Measurements from ENCODE around the gene RAB40C.

Gene RAB40C, protein sequence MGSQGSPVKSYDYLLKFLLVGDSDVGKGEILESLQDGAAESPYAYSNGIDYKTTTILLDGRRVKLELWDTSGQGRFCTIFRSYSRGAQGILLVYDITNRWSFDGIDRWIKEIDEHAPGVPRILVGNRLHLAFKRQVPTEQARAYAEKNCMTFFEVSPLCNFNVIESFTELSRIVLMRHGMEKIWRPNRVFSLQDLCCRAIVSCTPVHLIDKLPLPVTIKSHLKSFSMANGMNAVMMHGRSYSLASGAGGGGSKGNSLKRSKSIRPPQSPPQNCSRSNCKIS

DNA sequence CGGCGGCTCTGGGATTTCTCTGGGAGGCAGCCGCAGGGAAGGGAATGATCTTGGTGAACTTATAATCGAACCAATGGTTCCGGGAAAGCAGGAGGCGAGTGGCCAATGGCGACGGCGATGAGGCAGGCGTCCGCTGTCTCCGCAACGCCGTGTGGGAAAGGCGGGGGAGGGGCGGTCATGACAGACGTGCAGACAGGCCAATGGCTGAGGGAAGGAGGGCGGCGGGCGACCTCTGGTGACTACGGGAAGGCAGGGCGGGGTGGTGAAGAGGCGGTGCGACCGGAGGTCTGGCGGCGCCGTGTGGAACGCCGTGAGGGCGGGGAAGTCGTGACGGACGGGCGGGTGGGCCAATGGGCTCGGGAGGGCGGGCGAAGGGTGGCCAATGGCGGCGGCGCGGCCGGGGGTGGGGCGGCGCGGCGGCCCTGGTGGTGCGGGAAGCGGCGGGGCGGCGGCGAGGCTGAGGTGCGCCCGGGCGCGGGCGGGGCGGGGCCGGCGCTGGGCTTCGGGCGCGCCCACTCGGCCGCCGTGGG is at the start of gene RAB40C:
TSS of gene RAB40C (plus strand) at position 409 of the 530 bp plus-strand sequence. CDS start 226 bp downstream, outside the sequence.
- DNase-seq, result peak; percentile 95

DNA sequence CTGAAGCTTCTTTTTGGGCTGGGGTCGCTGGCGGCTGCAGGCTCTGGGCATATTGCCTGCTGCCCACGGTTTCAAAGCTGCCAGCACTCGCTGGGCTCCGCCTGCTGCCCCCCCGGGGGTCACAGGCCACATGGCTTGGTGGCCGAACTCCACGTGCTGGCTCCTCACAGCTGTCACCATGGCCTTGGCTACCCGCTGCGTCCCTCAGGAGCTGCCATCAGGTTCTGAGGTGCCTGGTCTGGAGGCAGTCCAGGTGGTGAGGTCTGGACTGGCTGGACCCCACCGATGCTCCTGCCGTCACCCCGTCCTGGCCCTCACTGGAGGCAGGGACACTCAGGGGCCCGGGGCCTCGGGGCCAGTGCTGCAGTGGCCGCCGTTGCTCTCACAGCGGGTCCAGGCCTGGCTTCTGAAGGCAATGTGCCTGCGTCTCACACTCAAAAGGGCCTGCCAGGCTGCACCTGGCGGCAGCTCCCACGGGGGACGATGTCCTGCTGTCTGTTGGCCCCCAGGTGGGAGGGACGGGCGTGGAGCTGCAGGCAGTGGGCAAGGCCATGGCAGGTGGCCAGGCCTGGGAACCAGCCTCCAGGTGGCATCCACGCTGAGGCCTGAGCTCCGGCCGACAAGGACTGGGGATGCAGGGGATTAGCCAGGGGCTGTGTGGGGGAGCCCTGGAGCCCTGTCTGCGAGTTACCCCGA is 49.1 kb upstream of the RAB40C start:
- DNase-seq, result no peak

DNA sequence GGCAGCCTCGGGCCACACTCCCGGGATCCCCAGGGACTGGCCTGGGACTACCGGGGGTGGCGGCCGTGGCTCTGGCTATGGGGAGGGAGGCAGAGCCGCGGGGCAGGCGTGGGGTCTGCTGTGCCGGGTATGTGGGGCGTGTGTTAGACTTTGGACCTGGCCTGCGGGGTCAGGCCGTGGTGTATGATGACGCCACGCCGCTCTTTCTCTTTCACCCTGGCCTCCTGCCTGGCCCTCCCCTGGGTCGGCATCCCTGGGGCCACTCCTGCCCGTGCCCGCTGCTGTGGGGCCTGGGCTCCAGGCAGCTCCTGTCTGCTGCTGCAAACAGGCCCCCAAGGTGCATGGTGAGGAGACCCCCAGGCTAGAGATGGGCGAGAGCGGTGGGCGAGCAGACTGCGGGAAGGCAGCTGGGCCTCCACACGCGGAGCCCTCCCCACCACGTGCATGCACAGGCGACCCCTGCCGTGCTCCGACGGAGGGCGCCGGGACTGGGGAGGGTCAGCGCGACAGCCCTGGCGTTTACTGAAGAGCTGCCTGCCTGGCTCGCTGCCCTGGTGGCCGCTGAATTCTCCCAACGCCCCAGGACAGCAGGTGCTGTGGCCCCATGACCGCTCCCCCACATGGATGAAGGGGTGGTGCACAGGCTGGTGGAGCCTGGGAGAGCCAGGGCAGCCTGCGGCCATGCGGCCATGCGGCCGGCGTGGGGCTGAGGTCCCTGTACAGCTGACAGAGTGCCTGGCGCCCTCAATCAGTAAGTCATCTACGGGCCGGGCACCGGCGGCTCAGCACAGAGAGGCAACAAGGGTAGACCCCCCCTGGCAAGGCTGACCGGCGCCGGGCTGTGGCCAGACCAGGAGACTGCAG is 46.3 kb upstream of the RAB40C start:
- no peak for DNase-seq

DNA sequence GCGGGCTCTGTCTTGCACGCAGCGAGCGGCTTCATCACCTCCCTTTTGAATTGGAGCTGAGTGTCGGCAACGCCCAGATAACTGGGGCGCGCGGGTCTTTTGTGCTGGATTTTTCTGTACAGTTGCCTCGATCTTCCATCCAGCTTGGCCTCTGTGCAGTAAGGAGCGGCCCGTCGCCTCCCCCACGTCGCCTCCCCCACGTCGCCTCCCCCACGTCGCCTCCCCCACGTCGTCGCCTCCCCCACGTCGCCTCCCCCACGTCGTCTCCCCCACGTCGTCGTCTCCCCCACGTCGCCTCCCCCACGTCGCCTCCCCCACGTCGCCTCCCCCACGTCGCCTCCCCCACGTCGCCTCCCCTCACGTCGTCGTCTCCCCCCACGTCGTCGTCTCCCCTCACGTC is 45.3 kb upstream of the RAB40C start:
- DNase-seq, result no peak

DNA sequence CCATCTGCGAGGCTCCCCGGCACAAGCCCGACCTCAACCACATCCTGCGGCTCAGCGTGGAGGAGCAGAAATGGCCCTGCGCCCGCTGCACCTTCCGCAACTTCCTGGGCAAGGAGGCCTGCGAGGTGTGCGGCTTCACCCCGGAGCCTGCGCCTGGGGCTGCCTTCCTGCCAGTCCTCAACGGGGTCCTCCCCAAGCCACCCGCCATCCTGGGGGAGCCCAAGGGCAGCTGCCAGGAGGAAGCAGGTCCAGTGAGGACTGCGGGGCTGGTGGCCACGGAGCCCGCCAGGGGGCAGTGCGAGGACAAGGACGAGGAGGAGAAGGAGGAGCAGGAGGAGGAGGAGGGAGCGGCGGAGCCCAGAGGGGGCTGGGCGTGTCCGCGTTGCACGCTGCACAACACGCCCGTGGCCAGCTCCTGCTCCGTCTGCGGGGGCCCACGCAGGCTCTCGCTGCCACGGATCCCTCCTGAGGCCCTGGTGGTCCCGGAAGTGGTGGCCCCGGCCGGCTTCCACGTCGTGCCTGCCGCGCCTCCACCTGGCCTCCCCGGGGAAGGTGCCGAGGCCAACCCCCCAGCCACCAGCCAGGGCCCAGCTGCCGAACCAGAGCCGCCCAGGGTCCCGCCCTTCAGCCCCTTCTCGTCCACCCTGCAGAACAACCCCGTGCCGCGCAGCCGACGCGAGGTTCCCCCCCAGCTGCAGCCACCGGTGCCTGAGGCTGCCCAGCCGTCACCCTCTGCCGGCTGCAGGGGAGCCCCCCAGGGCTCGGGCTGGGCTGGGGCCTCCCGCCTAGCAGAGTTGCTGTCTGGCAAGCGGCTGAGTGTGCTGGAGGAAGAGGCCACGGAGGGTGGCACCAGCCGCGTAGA is 42.7 kb upstream of the RAB40C start:
- DNase-seq, result peak; percentile 43 to 72

DNA sequence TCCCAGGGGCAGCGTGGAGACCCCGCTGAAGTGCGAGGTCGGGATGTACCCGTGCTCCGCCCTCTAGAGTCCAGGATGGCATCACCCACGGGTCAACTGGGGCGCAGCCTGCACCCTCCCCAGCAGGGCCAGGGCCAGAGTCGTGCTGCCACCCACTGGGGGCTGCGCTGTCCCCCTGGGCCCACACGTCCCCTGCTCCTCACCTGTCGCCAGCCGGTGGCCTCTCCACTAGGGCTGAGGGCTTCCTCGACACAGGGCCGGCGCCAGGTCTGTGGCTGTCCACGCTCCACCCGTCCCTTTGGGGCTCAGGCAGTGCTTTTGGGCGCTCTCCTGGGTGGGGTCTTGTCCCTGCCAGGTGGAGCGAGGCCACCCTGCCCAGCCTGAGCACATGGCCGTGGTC is 41.3 kb upstream of the RAB40C start:
- DNase-seq, result no peak

DNA sequence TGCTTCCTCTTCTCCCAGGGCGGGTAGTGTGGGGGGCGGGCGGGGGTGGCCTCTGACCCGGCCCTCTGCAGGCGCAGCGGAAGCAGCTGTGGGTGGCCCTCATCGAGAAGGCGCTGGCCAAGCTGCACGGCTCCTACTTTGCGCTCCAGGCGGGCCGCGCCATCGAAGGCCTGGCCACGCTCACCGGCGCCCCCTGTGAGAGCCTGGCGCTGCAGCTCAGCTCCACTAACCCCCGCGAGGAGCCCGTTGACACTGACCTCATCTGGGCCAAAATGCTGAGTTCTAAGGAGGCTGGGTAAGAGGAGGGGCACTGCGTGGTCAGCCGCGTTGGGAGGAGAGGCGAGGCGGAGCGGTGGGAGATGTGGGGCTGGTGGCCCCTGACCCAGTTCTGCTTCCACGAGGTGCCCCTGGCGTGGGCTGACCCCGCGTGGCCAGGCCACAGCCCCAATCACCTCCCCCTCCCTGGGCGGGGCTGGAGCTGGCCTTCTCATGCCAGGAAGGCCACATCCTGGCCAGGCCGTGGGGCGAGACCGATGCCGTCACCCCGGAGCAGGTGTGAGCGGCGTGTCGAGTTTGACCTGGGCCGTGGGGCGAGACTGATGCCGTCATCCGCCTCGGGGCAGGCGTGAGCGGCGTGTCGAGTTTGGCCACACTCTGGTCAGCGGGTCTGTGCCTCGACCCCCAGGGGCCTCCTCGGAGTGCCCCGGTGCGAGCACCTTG is 40.2 kb upstream of the RAB40C start:
- no peak for DNase-seq

DNA sequence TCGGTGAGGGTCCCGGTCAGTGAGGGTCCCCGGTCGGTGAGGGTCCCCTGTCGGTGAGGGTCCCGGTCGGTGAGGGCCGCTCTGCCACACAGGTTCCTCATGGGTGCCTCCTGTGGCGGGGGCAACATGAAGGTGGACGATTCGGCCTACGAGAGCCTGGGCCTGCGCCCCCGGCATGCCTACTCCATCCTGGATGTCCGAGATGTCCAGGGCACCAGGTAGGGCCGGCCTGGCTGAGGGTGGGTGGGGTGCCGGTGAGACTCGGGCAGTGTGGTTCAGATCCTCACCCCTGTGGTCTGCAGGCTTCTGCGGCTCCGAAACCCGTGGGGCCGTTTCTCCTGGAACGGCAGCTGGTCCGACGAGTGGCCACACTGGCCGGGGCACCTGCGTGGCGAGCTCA is 38.7 kb upstream of the RAB40C start:
- DNase-seq, result no peak

DNA sequence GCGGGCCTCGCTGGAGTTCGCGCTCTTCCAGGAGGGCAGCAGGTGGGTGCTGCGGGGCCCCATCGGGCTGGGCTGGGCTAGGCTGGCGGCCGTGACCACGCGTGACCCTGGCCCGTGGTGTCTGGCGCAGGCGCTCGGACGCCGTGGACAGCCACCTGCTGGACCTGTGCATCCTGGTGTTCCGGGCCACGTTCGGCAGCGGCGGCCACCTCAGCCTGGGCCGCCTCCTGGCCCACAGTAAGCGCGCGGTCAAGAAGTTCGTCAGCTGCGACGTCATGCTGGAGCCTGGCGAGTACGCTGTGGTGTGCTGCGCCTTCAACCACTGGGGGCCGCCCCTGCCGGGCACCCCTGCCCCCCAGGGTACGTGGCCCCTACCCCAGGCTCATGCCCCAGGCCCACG is 37.7 kb upstream of the RAB40C start:
- DNase-seq, result no peak

DNA sequence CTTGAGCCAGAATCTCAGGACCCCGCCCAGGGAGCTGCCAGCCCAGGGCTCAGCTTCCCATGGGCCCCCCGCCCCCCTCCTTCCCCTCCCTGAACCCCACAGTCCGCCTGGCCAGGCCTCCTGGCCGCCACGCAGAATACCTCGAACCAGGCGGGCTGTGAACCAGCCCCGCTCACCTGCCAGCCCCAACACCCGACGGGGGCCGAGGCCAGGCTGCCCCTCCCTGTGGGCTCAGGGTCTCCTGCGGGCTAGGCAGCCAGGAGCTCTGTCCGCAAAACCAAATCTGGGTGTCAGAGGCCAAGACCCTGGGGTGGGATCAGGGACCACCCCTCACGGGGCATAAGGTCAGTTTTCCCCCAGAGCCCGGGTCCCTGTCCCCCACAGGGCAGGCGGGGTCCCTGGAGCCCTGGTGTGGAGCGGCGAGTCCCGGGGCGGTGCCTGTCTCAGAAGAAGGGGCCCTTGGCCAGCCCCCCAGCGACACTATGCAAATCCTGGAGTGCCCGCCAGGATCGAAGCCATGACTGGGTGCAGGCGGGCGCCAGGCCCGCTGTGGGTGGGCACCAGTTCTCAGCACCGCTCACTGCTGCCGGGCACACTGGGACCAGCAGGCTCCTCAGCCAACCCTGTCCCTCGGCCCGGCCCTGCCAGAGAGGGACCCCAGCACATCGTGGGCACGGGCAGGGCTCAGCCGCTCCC is 36.1 kb upstream of the RAB40C start:
- no peak for DNase-seq

DNA sequence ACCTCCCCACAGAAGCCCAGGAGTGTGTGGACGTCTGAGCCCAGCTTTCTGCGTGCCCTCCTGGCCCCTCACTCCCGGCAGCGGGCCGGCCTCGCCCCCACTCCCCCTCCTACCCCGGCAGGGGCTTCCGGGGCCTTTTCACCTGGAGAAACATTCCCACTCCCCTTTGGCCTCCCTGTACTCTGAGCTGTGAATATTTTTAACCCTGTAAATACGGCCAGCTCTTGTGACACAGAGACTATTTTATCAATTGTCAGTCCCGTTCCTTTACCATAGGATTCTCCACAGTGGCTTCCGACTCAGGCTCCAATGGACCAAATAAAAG is 35.6 kb upstream of the RAB40C start:
- no peak for DNase-seq

DNA sequence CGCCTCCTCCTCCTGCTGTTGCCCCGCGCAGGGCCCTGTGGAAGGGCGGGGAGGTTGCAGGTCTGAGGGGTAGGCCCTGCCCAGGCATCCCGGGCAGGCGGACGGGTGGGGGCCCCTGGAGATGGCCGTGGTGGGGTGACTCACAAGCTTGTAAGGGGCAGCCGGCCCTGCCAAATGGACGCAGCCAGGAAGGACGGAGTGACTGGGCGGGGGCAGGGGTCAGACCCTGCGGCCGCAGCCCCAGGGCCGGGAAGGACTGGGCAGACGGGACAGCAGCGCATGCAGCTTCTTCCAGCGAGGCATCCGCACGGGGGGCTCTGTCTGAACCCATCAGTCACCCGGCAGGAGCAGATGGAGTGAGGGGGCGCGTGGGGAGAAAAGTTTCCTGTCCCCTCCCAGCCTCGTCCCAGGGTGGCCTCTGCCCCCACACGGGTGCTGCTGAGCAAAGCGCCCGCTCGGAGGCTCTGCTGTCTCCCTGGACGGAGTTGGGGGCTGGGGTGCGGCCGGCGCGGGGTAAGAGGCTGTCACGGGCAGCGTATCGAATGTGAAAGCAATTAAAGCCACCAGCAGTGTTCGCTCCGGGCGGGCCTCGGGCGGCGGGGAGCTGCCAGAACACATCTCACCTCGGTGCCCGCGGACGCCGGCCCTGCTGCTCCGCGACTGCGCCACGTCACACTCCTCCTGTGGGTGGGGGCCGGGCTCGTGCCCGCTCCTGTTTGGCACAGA is 35.1 kb upstream of the RAB40C start:
- DNase-seq, result no peak

DNA sequence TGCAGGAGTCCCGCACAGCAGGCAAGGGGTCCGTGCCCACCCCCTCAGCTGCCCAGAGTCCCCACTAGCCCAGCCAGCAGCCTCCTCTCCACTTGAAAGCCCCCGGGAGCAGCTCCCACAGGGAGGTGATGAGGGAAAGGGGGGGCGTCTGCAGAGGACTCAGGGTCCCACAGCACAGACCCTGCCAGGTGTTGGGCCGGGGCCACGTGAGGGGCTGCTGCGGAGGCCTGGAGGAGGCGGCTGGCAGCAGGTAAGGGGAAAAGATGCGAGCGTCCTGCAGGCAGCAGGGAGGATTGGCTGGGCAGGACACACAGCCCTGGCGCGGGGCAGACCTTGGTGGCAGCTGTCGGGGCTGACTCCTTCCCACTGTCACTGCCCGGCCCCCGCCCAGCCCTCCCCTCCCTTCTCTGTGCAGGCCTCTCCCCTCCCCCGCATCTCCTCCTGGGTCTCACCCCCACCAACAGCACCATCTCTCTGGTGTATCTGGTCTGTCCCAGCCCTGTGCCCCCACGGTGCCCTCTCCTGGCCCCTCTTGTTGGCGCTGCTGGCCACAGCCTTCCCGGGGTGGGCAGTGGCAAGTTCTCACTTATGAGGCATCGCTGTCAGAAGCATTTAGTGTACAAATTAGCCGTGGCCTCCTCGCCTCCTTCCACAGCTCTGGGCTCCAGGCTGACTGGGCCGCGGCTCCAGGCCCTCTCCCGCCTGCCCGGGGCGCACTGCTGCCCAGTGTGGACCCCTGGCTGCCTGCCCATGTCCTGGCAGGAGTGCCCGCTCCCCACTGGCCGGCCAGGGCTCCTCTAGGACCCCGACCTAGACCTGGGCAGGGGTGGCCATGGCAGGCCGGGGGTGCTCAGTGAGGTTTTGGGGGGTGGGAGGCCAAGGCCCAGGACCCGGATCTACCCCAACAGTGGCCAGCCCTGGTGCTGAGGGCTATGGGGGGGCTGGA is 34.1 kb upstream of the RAB40C start:
- no peak for DNase-seq

DNA sequence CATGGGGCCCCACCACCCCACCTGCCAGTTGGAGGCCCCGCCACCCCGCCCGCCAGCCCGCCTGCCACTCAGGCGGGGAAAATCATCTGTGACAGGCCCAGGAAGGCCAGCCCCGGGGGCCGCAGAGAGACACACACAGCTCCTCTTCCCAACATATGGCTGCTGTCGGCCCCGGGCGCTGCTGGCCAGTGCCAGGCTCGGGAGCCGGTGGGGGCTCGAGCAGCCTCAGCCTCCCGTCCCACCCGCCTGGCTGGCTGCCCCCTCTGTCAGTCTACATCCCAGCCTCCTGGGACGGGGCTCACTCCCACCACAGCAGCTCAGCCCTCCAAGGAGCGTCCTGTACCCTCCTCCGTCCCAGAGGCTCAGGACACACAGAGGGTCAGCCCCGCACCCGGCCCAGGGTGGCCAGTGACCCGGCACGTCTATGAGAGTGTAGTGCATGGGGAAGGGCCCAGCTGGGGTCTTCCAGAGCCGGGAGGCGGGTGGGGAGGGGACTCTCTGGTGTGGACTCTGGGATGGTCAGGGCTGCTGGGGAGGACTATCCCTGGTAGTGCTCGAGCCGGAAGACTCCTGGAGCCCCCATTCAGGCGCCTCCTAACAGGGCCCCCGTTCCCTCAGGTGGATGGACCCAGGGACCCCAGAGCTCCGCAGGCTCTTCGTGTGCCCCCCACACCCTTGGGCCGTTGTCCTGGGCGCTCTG is 33.2 kb upstream of the RAB40C start:
- no peak for DNase-seq

DNA sequence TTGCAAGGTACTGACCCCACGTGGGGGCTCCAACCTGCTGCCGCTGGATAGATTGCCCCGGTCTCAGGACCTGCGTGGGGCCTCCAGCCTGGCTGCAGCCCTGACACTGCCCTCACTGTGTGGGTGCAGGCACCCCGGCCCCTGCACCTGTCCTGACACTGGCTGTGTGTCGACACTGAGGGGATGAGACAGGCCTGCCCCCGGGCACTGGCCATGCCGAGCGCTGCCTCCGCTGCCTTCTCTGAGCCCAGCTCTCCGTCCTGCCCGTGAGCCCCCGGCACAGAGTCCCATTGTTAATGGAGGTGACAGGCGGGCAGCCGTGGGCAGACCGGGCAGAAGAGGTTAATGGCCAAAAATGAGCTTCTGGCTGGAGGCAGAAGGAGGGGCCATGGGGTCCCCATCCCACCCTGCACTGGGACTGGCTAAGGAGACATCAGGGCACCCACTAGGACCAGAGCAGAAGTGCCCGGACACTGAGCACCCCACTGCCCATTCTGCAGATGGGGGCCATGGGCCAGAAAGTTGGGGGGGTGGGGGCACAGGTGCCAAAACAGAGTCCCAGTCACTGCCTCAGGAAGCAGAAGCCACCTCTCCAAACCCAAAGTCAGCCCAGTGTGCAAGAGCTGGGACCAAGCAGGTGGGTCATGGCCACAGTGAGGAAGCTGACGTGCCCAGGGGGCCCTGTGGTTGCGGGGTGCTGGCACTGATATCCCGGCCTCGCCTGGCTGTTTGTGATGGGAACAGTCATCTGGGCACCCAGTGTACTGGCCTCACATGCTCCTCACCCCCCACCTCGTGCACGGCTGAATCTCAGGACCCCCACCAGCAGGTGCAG is 32.2 kb upstream of the RAB40C start:
- no peak for DNase-seq

DNA sequence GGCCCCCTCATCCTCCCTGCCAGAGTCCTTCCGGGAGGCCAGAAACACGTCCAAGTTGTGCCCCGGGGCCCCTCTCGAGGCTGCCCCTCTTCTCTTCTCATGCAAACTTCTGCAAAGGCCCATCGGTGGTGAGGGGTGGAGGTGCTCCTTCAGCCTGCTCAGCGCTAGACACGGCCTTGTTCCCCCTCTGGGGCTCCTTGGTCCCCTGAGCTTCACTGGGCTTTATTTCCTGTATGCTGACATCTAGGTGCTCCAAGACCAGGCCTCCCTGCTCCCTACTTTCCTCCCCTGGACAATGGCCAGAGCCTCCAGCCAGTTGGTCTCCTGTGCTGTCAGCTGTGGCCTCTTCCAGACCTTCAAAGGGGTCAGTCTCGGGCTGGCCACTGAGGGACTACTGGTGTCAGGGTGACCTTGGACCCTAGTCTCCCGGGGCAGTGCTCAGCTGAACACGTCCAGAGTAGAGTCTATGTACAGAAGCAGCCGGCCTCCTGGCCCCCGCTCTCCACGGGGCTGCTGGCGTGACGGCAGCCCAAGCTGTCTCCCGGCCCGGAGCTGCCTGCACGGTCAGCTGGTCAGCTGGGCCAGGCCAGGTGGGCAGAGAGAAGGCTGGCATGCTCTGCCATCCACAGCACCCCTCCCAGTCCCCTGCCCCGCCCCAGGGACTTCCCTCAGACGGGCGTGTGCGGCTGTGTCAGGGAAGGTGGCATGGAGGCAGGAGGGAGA is 31.4 kb upstream of the RAB40C start:
- peak; percentile 83 to 94 for DNase-seq

DNA sequence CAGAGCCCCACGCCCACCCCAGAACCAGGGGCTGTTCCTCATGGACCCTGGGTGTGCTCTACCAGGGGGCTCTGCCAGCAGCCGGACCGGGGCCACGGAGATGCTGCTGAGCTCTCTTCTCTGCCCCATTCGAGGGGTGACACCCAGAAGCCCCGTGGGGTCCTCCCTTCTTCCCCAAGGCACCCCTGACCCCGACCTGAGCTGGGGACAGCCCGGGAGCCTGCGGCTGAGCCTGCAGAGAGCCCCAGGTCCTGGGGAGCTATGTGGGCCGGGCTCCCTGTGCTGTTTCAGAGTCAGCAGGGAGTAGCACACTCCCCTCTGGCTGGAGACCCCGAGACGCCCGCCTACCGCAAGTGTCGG is 30.9 kb upstream of the RAB40C start:
- no peak for DNase-seq
